NCI-H748 treated with DMSO at 0.1 percent for 48 hours (cell line): ENCODE results near the gene PTH2.
"Not testable (repeated sequence)": the region's sequence is repeated elsewhere in the genome, so short reads cannot be mapped to it uniquely, and the experiment has no call there.

ENCODE experiments used
- DNase-seq: peaks from one replicate; lab custom pipeline; 2025; lab: John Stamatoyannopoulos, UW

Gene PTH2, protein sequence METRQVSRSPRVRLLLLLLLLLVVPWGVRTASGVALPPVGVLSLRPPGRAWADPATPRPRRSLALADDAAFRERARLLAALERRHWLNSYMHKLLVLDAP

DNA sequence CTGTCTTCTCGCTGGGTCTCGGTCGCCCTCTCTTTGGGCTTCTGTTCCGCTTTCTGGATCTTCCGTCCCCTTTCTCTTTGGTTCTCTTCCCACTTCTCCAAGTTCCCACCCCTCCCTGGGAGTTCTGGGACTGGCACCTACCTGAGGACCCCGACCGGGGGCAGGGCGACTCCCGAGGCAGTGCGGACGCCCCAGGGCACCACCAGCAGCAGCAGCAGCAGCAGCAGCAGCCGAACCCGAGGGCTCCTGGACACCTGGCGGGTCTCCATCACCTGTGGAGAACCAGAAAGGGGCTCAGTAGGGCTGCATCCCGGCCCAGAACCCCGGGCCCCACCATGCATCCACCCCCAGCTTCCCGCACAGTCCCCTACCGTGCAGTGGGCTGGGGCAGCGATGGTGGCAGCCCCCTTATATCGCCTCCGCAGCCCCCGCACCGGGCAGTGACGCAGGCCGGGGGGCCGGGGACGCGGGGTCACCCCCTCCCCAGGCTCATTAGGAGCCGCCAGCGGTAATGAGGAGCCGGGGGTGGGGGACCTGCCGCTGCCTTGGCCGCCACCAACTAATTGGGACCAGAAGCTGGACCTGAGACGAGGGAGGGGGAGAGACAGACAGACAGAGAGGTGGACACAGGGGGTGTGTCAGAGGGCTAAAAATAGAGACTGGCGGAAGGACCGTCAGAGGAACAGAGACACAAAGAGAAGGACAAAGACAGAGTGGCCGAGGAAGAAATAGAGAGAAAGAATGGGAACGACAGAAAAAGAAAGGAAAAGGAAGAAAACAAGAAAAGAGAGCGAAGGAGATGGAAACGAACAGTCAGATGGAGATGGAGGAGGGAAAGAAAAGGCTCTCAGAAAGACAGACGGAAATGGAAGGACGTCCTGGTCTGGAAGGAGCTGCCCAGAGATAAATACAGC lies at the start of gene PTH2:
Gene PTH2 (minus strand): TSS at position 371 of the 914 bp plus-strand sequence. CDS start 102 bp downstream, at position 269.
- no peak for DNase-seq

DNA sequence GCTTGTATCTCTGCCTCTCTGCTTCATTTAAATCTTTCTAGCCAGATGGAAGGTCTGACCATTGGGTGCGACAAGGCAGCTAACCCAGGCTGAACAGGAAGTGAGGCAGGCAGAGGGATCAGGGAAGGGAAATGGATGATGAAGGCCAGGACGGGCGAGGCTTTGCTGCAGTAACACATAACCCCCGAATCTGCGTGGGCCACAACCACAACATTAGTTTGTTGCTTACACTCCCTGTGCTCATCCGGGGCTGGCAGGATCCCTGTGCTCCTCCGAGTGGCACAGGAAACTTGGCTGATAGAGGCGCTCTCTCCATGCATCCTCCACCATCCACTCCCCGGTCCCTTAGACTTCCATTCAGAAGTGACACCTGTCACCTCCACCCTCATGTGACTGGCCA lies 49.7 kb upstream of the PTH2 start:
- no peak for DNase-seq

DNA sequence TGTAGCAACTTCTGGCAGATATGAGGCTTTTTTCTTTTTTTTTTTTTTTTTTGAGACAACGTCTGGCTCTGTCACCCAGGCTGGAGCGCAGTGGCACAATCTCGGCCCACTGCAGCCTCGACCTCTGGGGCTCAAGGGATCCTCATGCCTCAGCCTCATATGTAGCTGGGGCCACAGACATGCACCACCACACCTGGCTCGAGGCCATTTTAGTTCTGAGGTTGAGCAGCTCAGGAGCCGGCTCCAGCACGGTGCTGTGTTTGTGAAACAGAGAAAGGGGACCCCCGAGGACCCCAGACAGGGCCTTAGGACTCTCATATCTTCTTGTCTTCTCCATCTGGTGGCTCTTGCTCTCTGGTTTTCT lies 47.4 kb upstream of the PTH2 start:
- no peak for DNase-seq

DNA sequence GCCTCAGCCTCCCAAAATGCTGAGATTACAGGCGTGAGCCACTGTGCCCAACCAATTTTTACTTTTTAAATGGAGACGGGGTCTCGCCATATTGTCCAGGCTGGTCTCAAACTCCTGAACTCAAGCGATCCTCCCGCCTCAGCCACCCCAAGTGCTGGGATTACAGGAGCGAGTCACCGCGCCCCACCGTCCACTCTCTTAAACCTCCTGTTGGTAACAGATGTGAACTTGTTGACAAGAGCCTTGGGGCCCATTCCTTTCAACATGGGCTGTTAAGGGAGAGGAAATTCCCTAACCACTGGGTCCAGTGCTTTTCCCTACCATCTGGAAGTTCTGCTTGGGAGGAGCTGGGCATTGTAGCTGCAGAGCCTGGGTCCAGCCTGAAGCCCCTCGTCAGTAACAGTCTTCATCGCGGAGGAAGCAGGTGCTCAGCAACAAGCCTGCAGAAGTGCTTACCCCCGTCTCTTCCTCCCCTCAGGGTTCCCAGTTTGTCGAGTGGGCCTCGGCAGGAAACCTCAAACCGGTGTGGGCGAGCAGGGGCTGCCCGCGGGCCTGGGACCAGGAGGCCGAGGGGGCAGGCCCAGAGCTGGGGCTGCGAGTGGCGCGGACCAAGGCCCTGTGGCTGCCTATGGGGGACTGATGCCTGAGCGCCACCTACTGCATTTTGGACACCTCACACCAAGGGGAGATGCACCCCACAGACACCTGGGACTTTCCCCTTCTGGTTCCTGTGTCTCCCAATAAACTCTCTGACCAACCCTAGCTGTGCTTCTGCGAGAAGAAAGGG lies 46.8 kb upstream of the PTH2 start:
- no peak for DNase-seq

DNA sequence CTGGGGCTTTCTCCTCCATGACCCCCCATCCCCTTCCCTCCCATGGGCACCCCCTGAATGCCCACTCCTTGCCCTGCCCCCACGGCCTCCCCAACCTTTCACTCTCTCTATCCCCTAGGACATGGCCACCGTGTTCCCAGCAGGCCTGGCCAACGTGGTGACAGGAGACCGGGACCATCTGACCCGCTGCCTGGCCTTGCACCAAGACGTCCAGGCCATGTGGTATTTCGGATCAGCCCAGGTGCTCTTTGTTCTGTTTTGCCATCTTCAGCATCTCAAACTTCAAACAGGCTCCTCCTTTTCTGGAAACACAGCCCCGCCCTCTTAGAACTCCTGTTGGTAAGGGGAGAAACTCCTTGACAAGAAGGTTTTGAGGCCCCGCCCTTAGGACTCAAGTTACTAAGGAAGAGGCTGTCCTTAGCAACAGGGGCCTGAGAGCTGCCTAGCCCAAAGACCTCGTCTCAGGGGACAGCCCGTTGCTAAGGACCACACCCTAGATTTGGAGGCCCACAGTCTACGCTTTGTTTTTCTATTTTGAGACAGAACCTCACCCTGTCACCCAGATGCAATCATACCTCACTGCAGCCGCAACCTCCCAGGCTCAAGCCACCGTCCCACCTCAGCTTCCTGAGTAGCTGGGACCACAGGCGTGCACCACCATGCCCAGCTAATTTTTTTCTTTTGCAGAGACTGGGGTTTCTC lies 45.7 kb upstream of the PTH2 start:
- no peak for DNase-seq

DNA sequence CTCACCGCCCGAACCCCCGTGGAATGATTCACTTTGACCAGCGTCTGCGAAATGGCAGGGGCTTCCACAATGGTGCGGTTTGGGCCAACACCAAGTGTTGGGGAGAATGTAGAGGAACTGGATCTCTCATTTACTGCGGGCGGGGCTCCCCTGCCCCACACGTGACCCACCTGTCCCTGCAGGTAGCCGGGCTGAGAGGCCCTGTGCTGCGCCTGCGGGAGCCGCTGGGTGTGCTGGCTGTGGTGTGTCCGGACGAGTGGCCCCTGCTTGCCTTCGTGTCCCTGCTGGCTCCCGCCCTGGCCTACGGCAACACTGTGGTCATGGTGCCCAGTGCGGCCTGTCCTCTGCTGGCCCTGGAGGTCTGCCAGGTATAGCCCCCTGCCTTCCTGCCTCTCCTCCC lies 45.0 kb upstream of the PTH2 start:
- no peak for DNase-seq

DNA sequence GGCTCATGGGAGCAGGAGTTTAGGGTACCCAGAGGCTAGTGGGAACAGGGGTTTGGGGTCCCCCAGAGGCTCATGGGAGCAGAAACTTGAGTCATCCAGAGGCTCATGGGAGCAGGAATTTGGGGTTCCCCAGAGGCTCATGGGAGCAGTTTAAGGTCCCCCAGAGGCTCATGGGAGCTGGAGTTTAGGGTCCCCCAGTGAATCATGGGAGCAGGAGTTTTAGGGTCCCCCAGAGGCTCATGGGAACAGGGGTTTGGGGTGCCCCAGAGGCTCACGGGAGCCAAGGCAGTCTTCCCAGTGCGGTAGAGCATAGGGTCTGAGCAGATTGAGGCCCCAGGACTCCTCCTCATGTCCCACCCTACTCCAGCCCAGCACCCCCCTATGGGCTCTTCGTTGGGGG lies 42.1 kb upstream of the PTH2 start:
- DNase-seq, result no peak

DNA sequence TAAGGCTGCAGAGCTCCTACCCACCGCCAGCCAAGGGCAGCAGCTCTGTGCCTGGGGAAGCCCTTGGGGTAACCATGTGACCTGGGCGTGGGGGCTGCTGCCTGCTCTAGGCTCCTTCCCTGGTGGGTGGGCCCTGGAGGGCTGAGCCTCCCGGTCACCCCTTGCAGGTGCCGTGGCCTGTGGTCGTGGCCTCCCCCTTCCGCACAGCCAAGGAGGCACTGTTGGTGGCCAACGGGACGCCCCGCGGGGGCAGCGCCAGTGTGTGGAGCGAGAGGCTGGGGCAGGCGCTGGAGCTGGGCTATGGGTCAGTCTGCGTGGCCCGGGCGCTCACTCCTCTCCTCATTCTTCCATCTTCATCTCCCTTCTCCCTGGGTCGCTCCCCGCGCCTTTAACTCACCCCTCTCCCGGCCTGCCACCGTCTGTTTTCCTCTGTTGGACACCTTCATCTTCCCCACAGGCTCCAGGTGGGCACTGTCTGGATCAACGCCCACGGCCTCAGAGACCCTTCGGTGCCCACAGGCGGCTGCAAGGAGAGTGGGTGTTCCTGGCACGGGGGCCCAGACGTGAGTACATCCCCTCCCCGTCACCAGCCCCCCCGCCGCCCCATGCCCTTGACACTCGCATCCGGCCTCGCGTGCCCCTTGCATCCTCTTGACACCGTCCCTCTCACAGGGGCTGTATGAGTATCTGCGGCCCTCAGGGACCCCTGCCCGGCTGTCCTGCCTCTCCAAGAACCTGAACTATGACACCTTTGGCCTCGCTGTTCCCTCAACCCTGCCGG lies 40.9 kb upstream of the PTH2 start:
- no peak for DNase-seq

DNA sequence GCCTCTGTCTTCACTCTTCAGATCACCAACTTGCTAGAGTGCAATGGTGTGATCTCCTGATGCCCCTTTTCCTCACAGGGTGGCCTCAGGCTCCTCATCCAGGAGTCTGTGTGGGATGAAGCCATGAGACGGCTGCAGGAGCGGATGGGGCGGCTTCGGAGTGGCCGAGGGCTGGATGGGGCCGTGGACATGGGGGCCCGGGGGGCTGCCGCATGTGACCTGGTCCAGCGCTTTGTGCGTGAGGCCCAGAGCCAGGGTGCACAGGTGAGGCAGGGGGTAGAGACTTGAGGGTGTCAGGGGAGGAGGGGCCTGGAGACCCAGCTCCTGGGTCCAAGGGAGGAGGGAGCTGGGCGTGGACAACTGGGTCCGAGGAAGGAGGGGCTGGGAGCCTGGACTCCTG lies 39.3 kb upstream of the PTH2 start:
- DNase-seq, result no peak

DNA sequence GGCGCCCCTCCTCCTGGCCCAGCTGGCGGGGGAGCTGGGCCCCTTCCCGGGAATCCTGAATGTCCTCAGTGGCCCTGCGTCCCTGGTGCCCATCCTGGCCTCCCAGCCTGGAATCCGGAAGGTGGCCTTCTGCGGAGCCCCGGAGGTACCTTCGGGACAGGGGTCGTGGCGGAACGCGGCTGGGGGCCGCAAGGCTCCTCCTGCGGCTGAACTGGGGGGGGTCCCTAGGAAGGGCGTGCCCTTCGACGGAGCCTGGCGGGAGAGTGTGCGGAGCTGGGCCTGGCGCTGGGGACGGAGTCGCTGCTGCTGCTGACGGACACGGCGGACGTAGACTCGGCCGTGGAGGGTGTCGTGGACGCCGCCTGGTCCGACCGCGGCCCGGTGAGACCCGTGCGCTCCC lies 38.4 kb upstream of the PTH2 start:
- DNase-seq, result no peak

DNA sequence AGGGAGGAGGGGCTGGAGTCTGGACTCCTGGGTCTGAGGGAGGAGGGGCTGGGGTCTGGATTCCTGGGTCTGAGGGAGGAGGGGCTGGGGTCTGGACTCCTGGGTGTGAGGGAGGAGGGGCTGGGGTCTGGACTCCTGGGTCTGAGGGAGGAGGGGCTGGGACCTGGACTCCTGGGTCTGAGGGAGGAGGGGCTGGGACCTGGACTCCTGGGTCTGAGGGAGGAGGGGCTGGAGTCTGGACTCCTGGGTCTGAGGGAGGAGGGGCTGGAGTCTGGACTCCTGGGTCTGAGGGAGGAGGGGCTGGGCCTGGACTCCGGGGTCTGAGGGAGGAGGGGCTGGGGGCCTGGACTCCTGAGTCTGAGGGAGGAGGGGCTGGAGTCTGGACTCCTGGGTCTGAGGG lies 37.9 kb upstream of the PTH2 start:
- DNase-seq, result not testable (repeated sequence)

DNA sequence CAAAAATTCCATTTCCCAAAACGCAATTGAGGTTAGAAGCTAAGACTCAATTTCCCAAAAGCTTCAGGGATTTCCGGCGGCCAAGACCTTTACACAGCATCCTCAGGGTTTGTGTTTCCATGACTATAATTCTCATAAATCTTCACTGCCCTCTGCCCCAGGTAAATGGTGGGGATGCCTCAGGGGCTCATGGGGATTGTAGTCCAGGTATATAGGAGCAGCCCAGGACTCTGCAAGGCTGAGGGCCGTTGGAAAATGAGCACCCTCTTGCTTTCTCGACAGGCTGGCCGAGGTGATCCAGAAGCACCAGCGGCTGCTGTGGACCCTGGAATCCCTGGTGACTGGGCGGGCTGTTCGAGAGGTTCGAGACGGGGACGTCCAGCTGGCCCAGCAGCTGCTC lies 36.1 kb upstream of the PTH2 start:
- no peak for DNase-seq

DNA sequence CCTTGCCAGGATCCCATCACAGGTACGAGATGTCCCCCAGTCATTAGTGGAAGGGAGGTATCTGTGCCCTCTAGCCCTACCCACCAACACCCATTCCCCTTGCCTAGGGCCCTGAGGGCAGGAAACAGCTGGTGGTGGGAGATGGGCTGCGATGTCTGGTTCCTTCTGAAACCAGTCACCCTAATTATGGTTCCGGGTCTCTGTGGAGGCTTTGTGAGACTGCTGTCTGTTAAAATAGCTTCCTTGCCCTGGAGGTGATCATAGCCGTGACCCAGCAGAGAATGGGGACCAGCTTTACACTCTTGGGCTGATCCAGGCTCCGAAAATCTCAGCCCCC lies 35.3 kb upstream of the PTH2 start:
- DNase-seq, result no peak

DNA sequence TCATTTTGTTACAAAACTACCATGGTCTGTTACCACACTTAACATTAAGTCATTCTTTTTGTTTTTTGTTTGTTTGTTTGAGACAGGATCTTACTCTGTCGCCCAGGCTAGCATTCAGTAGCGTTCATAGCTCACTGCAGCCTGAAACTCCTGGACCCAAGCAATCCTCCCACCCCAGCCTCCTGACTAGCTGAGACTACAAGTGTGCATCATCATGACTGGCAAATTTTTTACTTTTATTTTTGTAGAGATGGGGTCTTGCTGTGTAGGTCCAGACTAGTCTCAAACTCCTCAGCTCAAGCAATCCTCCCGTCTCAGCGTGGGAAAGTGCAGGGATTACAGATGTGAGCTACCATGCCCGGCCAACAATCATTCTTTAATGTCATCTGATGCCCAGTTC lies 33.1 kb upstream of the PTH2 start:
- no peak for DNase-seq

DNA sequence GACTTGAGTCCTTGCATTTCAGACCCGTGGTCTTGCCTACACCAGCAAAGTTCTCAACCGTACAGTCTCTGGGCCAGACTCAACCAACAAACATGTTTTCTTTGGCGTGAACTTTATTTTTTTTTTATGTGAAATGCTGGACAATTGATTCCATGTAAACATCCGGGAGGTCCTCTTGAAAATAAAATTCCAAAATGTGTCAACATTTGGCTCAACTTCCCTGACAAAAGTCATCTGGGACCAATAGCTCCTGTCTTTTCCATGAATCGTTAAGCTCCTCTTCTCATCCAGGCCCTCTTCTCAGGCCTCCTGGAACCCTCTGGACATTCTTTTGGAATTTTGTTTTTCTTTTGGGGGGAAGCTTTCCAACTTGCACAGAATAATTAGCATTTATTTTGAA lies 32.5 kb upstream of the PTH2 start:
- DNase-seq, result no peak

DNA sequence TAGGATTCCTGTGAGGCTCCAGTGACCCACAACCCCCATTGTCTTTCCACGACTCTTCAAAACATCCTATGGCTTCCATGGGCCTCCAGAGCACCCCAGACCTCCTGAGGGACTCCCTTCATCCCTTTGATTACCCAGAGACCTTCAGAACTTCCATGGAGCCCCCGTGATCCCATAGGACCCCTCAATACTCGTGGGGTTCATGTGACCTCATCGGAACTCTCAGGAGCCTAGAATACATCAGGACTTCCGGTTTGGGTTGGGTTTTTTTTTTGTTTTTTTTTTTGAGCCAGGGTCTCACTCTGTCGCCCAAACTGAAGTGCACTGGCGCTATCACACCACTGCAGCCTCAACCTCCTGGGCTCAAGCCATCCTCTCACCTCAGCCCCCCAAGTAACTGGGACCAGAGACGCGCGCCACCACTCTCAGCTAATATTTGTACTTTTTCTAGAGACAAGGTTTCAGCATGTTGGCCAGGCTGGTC lies 30.6 kb upstream of the PTH2 start:
- no peak for DNase-seq

DNA sequence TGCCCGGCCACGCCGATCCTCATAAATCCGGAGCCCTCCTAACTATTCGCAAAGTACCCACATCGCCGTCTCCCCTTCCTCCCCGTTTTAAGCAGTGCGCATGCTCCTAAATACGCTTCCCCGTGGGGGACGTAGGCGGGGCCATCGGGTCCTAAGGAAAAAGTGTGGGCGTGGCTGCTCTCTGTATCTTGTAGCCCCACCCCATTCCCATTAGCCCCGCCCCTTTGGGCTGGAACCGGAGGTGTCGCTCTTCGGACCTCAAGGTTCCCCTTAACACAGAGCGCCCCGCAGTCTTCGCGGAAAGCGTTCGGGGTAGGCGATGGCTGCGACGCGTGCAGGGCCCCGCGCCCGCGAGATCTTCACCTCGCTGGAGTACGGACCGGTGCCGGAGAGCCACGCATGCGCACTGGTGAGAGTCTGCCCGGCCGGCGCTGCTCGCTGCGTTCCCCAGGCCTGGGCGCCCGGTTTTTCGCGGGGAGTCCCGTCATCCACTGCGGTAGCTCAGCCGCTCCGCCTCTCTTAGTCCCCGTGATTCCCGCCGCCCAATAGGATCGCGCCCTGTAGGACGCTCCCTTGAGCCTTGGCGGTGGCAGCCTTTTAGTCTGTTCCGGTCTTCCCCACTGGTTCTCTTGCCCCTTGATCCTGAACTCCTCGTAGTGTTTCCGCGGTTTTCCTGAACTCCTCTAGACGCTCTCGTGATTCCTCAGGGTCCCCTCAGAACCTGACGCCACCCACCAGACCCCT lies 29.9 kb upstream of the PTH2 start, which contains the start of gene ALDH16A1:
Gene ALDH16A1 (plus strand): TSS at position 213 of the 744 bp plus-strand sequence. CDS start 107 bp downstream, at position 320.
- peak; percentile 98 for DNase-seq

DNA sequence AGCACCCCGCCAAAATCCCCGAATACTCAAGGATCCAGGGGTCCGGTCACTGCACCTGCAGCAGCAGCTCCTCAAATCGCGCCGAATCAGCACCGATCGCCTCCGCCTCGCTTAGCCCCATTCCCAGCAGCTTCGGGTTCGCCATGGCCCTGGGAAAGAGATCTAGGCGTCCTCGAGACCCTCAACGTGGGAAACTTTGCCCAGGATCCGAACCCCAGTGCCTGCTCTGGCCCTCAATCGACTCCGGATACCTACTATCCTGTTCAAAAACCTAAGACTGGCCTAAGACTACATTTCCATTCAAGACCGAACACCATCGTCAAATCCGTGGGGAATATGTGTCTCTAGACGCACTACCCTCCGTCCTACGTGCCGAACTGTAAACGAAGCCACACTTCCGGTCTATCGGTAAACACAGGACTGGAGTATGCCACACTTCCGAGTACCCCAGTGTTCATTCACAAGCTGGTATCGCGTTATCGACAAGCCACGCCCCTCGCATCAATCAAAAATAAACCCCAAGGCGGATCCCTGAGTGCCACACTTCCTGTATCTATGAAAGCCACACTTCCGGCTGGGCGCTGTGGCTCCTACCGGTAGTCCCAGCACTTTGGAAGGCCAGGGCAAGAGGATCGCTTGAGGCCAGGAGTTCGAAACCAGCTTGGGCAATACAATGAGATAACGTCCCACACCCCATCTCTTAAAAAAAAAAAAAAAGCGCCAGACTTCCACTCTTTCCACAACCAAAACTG lies 28.4 kb upstream of the PTH2 start, which contains the start of gene PIH1D1:
Gene PIH1D1 (minus strand): TSS at position 385 of the 752 bp plus-strand sequence. CDS start 240 bp downstream, at position 145.
- DNase-seq, result peak; percentile 99

DNA sequence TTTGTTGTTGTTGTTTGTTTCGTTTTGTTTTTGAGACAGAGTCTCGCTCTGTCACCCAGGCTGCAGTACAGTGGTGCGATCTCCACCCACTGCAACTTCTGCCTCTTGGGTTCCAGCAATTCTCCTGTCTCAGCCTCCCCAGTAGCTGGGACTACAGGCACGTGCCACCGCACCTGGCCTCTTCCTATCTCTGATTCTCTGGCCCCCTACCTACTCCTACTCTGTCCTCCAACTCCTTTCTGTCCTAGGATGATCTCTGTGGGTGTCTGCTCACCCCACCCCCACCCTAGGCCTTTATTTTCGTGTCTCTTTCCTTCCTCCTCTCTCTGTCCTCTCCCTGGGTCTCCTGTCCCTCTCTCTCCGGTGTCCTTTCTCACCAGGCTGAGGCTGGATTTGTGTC lies 27.2 kb upstream of the PTH2 start:
- DNase-seq, result no peak

DNA sequence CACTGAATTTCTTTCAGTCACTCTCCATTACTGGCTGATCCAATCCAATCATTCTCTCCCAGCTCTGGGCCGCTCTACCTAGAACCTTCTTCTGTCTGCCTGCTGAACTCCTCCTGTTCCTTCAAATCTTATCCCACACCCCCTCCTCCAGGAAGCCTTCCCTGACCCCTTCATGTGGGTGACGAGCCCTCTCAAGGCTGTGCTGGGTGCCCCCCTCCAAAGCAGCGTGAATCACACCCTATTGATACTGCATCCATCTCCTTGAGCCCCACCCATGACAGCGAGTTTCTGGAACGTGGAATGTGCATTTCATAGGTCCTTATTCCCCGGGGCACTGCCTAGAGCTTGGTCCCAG lies 25.2 kb upstream of the PTH2 start:
- DNase-seq, result no peak
